ENCODE measurements around the gene DKKL1.

GRCh38 chr19:49423071-49423984 lies 59.7 kb downstream of the DKKL1 start, which contains the start of gene PTH2:
- TF ChIP-seq, protein P1, sequence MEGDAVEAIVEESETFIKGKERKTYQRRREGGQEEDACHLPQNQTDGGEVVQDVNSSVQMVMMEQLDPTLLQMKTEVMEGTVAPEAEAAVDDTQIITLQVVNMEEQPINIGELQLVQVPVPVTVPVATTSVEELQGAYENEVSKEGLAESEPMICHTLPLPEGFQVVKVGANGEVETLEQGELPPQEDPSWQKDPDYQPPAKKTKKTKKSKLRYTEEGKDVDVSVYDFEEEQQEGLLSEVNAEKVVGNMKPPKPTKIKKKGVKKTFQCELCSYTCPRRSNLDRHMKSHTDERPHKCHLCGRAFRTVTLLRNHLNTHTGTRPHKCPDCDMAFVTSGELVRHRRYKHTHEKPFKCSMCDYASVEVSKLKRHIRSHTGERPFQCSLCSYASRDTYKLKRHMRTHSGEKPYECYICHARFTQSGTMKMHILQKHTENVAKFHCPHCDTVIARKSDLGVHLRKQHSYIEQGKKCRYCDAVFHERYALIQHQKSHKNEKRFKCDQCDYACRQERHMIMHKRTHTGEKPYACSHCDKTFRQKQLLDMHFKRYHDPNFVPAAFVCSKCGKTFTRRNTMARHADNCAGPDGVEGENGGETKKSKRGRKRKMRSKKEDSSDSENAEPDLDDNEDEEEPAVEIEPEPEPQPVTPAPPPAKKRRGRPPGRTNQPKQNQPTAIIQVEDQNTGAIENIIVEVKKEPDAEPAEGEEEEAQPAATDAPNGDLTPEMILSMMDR (IDR thresholded peaks at IDR 0.05), result no peak
- no peak for TF ChIP-seq E2F1 (CRISPR knock-in tag; IDR thresholded peaks at IDR 0.05)
- TF ChIP-seq, protein P2, sequence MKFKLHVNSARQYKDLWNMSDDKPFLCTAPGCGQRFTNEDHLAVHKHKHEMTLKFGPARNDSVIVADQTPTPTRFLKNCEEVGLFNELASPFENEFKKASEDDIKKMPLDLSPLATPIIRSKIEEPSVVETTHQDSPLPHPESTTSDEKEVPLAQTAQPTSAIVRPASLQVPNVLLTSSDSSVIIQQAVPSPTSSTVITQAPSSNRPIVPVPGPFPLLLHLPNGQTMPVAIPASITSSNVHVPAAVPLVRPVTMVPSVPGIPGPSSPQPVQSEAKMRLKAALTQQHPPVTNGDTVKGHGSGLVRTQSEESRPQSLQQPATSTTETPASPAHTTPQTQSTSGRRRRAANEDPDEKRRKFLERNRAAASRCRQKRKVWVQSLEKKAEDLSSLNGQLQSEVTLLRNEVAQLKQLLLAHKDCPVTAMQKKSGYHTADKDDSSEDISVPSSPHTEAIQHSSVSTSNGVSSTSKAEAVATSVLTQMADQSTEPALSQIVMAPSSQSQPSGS (CRISPR knock-in tag; IDR thresholded peaks at IDR 0.05; ENCODE audit: borderline replicate concordance, low read depth), result no peak
- no peak for TF ChIP-seq STAT6 (CRISPR knock-in tag; conservative IDR thresholded peaks at IDR 0.05; ENCODE audit: low read depth)
- TF ChIP-seq NR2C2 (CRISPR knock-in tag; IDR thresholded peaks at IDR 0.05), result no peak
- TF ChIP-seq, protein P3, sequence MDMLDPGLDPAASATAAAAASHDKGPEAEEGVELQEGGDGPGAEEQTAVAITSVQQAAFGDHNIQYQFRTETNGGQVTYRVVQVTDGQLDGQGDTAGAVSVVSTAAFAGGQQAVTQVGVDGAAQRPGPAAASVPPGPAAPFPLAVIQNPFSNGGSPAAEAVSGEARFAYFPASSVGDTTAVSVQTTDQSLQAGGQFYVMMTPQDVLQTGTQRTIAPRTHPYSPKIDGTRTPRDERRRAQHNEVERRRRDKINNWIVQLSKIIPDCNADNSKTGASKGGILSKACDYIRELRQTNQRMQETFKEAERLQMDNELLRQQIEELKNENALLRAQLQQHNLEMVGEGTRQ (CRISPR knock-in tag; IDR thresholded peaks at IDR 0.05), result no peak
